Measurements from ENCODE around the gene FXYD3.

- no peak for TF ChIP-seq CTCF (IDR thresholded peaks at IDR 0.05; ENCODE audit: low read depth, low read length, missing input control)
- no peak for TF ChIP-seq NR2F2 (IDR thresholded peaks at IDR 0.05)
- no peak for TF ChIP-seq MAX (IDR thresholded peaks at IDR 0.05)
- no peak for TF ChIP-seq JUND (IDR thresholded peaks at IDR 0.05)
- no peak for TF ChIP-seq SP1 (IDR thresholded peaks at IDR 0.05)
- no peak for TF ChIP-seq EGR1 (IDR thresholded peaks at IDR 0.05; ENCODE audit: low read depth in 2 of 2)
- no peak for TF ChIP-seq REST (IDR thresholded peaks at IDR 0.05)
- no peak for TF ChIP-seq GABPA (IDR thresholded peaks at IDR 0.05 in 1 of 2, conservative IDR thresholded peaks at IDR 0.05 in 1 of 2)
Observed at GRCh38 chr19:35086455-35086854, 29.2 kb upstream of the FXYD3 start.

Data from liver (tissue), 3 donors.